ENCODE measurements around the gene LTBP3. TPM values are rescaled to one million over a fixed set of nuclear protein-coding genes. Genes with fewer than 3 reads are reported as not detected.
A peak's percentile ranks its signal among the peaks of the same experiment; 100 is the strongest.

Gene LTBP3
- total RNA-seq, 1 experiment from 2014 or later, result 10.6 TPM

DNA sequence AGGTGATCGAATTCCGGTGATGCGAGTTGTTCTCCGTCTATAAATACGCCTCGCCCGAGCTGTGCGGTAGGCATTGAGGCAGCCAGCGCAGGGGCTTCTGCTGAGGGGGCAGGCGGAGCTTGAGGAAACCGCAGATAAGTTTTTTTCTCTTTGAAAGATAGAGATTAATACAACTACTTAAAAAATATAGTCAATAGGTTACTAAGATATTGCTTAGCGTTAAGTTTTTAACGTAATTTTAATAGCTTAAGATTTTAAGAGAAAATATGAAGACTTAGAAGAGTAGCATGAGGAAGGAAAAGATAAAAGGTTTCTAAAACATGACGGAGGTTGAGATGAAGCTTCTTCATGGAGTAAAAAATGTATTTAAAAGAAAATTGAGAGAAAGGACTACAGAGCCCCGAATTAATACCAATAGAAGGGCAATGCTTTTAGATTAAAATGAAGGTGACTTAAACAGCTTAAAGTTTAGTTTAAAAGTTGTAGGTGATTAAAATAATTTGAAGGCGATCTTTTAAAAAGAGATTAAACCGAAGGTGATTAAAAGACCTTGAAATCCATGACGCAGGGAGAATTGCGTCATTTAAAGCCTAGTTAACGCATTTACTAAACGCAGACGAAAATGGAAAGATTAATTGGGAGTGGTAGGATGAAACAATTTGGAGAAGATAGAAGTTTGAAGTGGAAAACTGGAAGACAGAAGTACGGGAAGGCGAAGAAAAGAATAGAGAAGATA is 59.0 kb downstream of the LTBP3 start, which contains the start of gene MALAT1:
TSS of gene MALAT1 (plus strand) at position 69 of the 736 bp plus-strand sequence.
- Histone ChIP-seq H3K23me2 (ENCODE audit: insufficient read length, low read depth, low read length, poor library complexity, severe bottlenecking) (peaks cover 27% of the 10 kb centered on the region), H3K79me2 (ENCODE audit: insufficient read depth, low read length) (peaks cover 38% of the 10 kb centered on the region), H2BK5ac (ENCODE audit: insufficient read length, low read length) (peak within 1 kb of the TSS; percentile 99), H2BK15ac (ENCODE audit: low read depth, low read length) (no peak within 1 kb of the TSS), H3K9me3 (ENCODE audit: control insufficient read depth, low read depth, low read length) (no peaks in the 10 kb centered on the region), H3K56ac (ENCODE audit: insufficient read length, low read depth, low read length) (peak within 1 kb of the TSS; percentile 75), H3T11ph (ENCODE audit: low read length) (peak within 1 kb of the TSS; percentile 76), H4K5ac (ENCODE audit: insufficient read length, low read depth, low read length) (peak within 1 kb of the TSS; percentile 95), H4K20me1 (ENCODE audit: control insufficient read depth, insufficient read depth, insufficient read length) (no peaks in the 10 kb centered on the region), H3K79me1 (ENCODE audit: insufficient read depth, low read depth, low read length, poor library complexity, severe bottlenecking) (no peaks in the 10 kb centered on the region), H4K91ac (ENCODE audit: insufficient read length, low read depth, low read length) (peak within 1 kb of the TSS; percentile 96), H3K23ac (ENCODE audit: insufficient read length, low read depth, low read length) (peak within 1 kb of the TSS; percentile 72), H3K27me3 (ENCODE audit: insufficient read depth, low read length) (no peaks in the 10 kb centered on the region), H2AK5ac (ENCODE audit: insufficient read length, low read length) (peak within 1 kb of the TSS; percentile 96), H3K4ac (ENCODE audit: low read depth, low read length) (peak within 1 kb of the TSS; percentile 75), H3K9ac (ENCODE audit: extremely low read depth, insufficient read length, low read length) (peak within 1 kb of the TSS; percentile 100), H3K4me2 (ENCODE audit: insufficient read depth, insufficient read length, low read length) (peak within 1 kb of the TSS; percentile 88), H2BK20ac (ENCODE audit: low read depth, low read length, poor library complexity, severe bottlenecking) (no peak within 1 kb of the TSS), H3K14ac (ENCODE audit: insufficient read depth, low read length) (peak within 1 kb of the TSS; percentile 99; the same call in 1 of the 2 replicates), H2BK120ac (ENCODE audit: low read depth, low read length, poor library complexity, severe bottlenecking) (peak within 1 kb of the TSS; percentile 11), H3K4me1 (ENCODE audit: insufficient read depth, low read length) (no peaks in the 10 kb centered on the region; the same call in 1 of the 2 replicates), H3K27ac (ENCODE audit: insufficient read length, low read depth, low read length) (peak within 1 kb of the TSS; percentile 100), H2AFZ (ENCODE audit: low read length) (no peak within 1 kb of the TSS), H2BK12ac (ENCODE audit: insufficient read length, low read depth, low read length) (peak within 1 kb of the TSS; percentile 53), H4K8ac (replicated peaks; ENCODE audit: insufficient read length, low read depth, low read length) (no peak within 1 kb of the TSS), H3K18ac (ENCODE audit: insufficient read length, low read depth, low read length) (peak within 1 kb of the TSS; percentile 96)
- TF ChIP-seq CTCF (conservative IDR thresholded peaks at IDR 0.05), result no peak
- no peaks in the 10 kb centered on the region for H3K27me3 Mint-ChIP-seq (ENCODE audit: low read depth)
- peaks cover 23 to 42% of the 10 kb centered on the region in 2 experiments for H3K4me1 Mint-ChIP-seq
- 100% methylated on average over 2 of the region's 24 CpGs for WGBS (ENCODE audit: extremely low coverage, insufficient read length, low lambda C conversion rate)
- H3K4me3 Mint-ChIP-seq, result no peak within 1 kb of the TSS
- peaks cover 0 to 8% (median 7%) of the 10 kb centered on the region in 3 experiments; a peak in 5 of 7 replicates for H3K36me3 Mint-ChIP-seq (ENCODE audit: insufficient read depth in 1 of 3, low read depth in 3 of 3)
- H3K27ac Mint-ChIP-seq, result no peak within 1 kb of the TSS
- H3K9me3 Mint-ChIP-seq, result peaks cover 2 to 3% of the 10 kb centered on the region in 2 experiments; a peak in 3 of 5 replicates
- DNase-seq, result peak; percentile 83

Measured in H9 (cell line).